ENCODE measurements around the gene GRB7.
"Not testable (repeated sequence)": the region's sequence is repeated elsewhere in the genome, so short reads cannot be mapped to it uniquely, and the experiment has no call there.

The GRB7 gene

GRCh38 chr17:39752241-39752881, 14.6 kb downstream of the GRB7 start:
- no peak for DNase-seq (ENCODE audit: low read depth)

- DNase-seq (ENCODE audit: low read depth): peak; percentile 34
These were observed 15.9 kb downstream of the GRB7 start for GRCh38 chr17:39753514-39754160.

GRCh38 chr17:39754161-39754957, 16.6 kb downstream of the GRB7 start:
- peak; percentile 91 for DNase-seq (ENCODE audit: low read depth)

GRCh38 chr17:39754958-39755553, 17.3 kb downstream of the GRB7 start:
- DNase-seq (ENCODE audit: low read depth): peak; percentile 13

GRCh38 chr17:39755554-39756379, 18.0 kb downstream of the GRB7 start:
- DNase-seq (ENCODE audit: low read depth): no peak

GRCh38 chr17:39756380-39757079, 18.8 kb downstream of the GRB7 start:
- no peak for DNase-seq (ENCODE audit: low read depth)

- no peak for DNase-seq (ENCODE audit: low read depth)
These were observed 19.5 kb downstream of the GRB7 start for GRCh38 chr17:39757176-39757662.

- DNase-seq (ENCODE audit: low read depth): peak; percentile 9
These were observed 20.5 kb downstream of the GRB7 start for GRCh38 chr17:39757931-39758873.

GRCh38 chr17:39759204-39759603, 21.5 kb downstream of the GRB7 start:
- DNase-seq (ENCODE audit: low read depth): no peak

- DNase-seq (ENCODE audit: low read depth): no peak
These were observed 24.2 kb downstream of the GRB7 start for GRCh38 chr17:39761861-39762496.

- DNase-seq (ENCODE audit: low read depth): peak; percentile 63
These were observed 25.5 kb downstream of the GRB7 start for GRCh38 chr17:39763051-39763820.

- not testable (repeated sequence) for DNase-seq (ENCODE audit: low read depth)
These were observed 26.4 kb downstream of the GRB7 start for GRCh38 chr17:39764171-39764570.

GRCh38 chr17:39765175-39765574, 27.4 kb downstream of the GRB7 start:
- no peak for DNase-seq (ENCODE audit: low read depth)

- no peak for DNase-seq (ENCODE audit: low read depth)
These were observed 28.0 kb downstream of the GRB7 start for GRCh38 chr17:39765766-39766165.

- DNase-seq (ENCODE audit: low read depth): no peak
These were observed 29.4 kb downstream of the GRB7 start for GRCh38 chr17:39767147-39767546.

- DNase-seq (ENCODE audit: low read depth): peak; percentile 34
These were observed 32.3 kb downstream of the GRB7 start for GRCh38 chr17:39769974-39770587.

- no peak for DNase-seq (ENCODE audit: low read depth)
These were observed 34.7 kb downstream of the GRB7 start for GRCh38 chr17:39772415-39772814.

All from EH (cell line).